ENCODE results near the gene NANOS3. TPM values are rescaled to one million over a fixed set of nuclear protein-coding genes. Genes with fewer than 3 reads are reported as not detected.

The NANOS3 gene
- total and polyA plus RNA-seq, 4 donors: 1.0 to 2.5 TPM; not detected in 2

GRCh38 chr19:13860679-13861391 is 16.1 kb upstream of the NANOS3 start:
- no peaks in the 10 kb centered on the region for H3K27me3 ChIP-seq (ENCODE audit: control insufficient read depth in 1 of 2, insufficient read depth in 2 of 2, low read length in 1 of 2)
- no peaks in the 10 kb centered on the region for H3K36me3 ChIP-seq (ENCODE audit: control insufficient read depth in 1 of 2, insufficient read depth in 2 of 2, low read length in 1 of 2)
- H3K9me3 ChIP-seq (ENCODE audit: control insufficient read depth, low read length): no peaks in the 10 kb centered on the region
- ATAC-seq (ENCODE audit: low FRiP score) (no peak), DNase-seq (no peak)
- no peaks in the 10 kb centered on the region for H3K4me1 ChIP-seq (ENCODE audit: control insufficient read depth in 1 of 2, insufficient read depth in 2 of 2, low read length in 2 of 2)
- intact Hi-C loops (cut with DNase I): loop anchor here (5.0 kb wide), 3 partner anchors 34 to 264 kb away; no protein-coding TSS in a partner anchor
- H3K27ac ChIP-seq (ENCODE audit: low read depth in 1 of 2, low read length in 2 of 2): no peak overlapping the region
- no peak overlapping the region for H3K4me3 ChIP-seq (ENCODE audit: low read length in 2 of 2)
- WGBS, 2 donors: 87 to 91% methylated on average over 13 of the region's 13 CpGs

DNA sequence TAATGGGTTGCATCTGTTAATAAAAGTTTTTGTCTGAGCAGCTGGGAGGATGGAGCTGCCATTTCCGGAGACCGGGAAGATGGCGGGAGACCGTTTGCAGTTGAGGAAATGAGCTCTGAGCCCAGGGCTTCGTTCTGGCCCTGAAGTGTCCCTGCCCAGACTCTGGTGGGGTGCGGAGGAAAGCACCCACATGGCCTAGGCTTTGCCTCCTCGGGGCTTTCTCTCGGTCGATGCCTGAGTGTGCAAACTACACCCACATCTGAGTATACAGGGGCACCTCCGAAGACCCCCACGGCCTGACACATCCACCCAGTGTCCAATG is 15.6 kb upstream of the NANOS3 start:
- Histone ChIP-seq H3K36me3 (ENCODE audit: control insufficient read depth in 1 of 2, insufficient read depth in 2 of 2, low read length in 1 of 2) (no peaks in the 10 kb centered on the region), H3K4me1 (ENCODE audit: control insufficient read depth in 1 of 2, insufficient read depth in 2 of 2, low read length in 2 of 2) (no peaks in the 10 kb centered on the region), H3K4me3 (ENCODE audit: low read length in 2 of 2) (no peak overlapping the region), H3K27me3 (ENCODE audit: control insufficient read depth in 1 of 2, insufficient read depth in 2 of 2, low read length in 1 of 2) (no peaks in the 10 kb centered on the region), H3K27ac (ENCODE audit: low read depth in 1 of 2, low read length in 2 of 2) (peak overlapping the region; percentile 53 to 76), H3K9me3 (ENCODE audit: control insufficient read depth, low read length) (no peaks in the 10 kb centered on the region)
- DNase-seq (no peak), ATAC-seq (ENCODE audit: low FRiP score) (no peak)
- 40 to 41% methylated on average over 11 of the region's 11 CpGs for WGBS, 2 donors
- intact Hi-C loops (cut with DNase I): loop anchor here (5.0 kb wide), 3 partner anchors 34 to 264 kb away; no protein-coding TSS in a partner anchor

- peak; percentile 95 to 97 for DNase-seq
- WGBS, 2 donors: 1 to 2% methylated on average over 27 of the region's 27 CpGs
- no peaks in the 10 kb centered on the region for H3K36me3 ChIP-seq (ENCODE audit: control insufficient read depth in 1 of 2, insufficient read depth in 2 of 2, low read length in 1 of 2)
- no peaks in the 10 kb centered on the region for H3K27me3 ChIP-seq (ENCODE audit: control insufficient read depth in 1 of 2, insufficient read depth in 2 of 2, low read length in 1 of 2)
- peak overlapping the region; percentile 53 to 76 for H3K27ac ChIP-seq (ENCODE audit: low read depth in 1 of 2, low read length in 2 of 2)
- H3K4me1 ChIP-seq (ENCODE audit: control insufficient read depth in 1 of 2, insufficient read depth in 2 of 2, low read length in 2 of 2): no peaks in the 10 kb centered on the region
- peak; percentile 96 for ATAC-seq (ENCODE audit: low FRiP score)
- intact Hi-C loops (cut with DNase I): loop anchor here (2.0 to 5.0 kb wide), 5 partner anchors 35 to 265 kb away; no protein-coding TSS in a partner anchor
- H3K9me3 ChIP-seq (ENCODE audit: control insufficient read depth, low read length): no peaks in the 10 kb centered on the region
- peak overlapping the region; percentile 18 to 22 for H3K4me3 ChIP-seq (ENCODE audit: low read length in 2 of 2)
Observed at GRCh38 chr19:13861714-13862531, 15.0 kb upstream of the NANOS3 start.

- DNase-seq (no peak), ATAC-seq (ENCODE audit: low FRiP score) (no peak)
- Histone ChIP-seq H3K27me3 (ENCODE audit: control insufficient read depth in 1 of 2, insufficient read depth in 2 of 2, low read length in 1 of 2) (no peaks in the 10 kb centered on the region), H3K9me3 (ENCODE audit: control insufficient read depth, low read length) (no peaks in the 10 kb centered on the region), H3K4me3 (ENCODE audit: low read length in 2 of 2) (no peak overlapping the region), H3K4me1 (ENCODE audit: control insufficient read depth in 1 of 2, insufficient read depth in 2 of 2, low read length in 2 of 2) (no peaks in the 10 kb centered on the region), H3K36me3 (ENCODE audit: control insufficient read depth in 1 of 2, insufficient read depth in 2 of 2, low read length in 1 of 2) (no peaks in the 10 kb centered on the region), H3K27ac (ENCODE audit: low read depth in 1 of 2, low read length in 2 of 2) (peak overlapping the region in 1 of 2 donors; percentile 36)
- intact Hi-C loops (cut with DNase I): loop anchor here (5.0 kb wide), 3 partner anchors 37 to 267 kb away; no protein-coding TSS in a partner anchor
- WGBS, 2 donors: 24 to 26% methylated on average over 13 of the region's 13 CpGs
Observed at GRCh38 chr19:13864046-13864666, 12.8 kb upstream of the NANOS3 start.

DNA sequence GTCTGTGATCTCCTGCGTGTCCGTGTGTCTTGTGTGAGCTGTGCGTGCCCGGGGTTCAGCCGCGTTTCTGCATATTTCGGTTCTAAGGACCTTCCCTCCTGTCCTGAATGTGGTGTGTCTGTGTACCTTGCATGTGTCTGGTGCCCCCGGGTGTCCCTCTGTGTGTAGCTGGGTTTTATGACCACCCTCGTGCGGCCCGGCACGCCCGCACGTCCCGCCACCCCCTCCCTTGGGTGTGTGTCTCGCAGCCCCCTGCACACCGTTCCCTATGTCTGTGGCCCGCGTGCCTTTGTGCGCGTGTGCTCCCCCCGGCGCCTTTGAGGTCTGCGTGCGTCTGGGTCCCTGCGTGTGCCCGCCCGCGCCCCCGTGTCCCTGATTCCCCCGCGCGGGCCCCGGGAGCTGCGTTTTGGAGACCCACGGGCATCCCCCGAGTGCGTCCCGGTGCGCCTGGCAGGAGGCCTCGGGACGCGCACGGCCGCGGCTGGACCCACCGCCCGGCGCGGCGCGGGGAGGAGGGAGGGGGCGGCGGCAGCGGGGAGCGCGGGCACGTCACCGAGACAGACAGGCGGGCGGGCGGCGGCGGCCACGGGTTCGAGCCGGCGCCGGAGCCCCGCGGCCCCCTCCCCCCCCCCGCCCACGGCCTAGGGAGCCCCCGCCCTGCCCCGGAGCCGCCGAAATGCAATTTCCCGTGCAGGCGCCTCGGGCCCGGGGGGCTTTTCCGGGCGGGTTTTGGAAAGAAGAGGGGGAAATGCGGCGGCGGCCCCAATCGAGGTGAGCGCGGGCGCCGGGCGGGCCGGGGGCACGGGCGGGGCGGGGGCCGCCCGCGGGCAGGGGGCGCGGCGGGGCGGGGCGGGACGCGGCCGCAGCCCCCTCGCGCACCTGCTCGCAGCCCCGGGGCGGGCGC is 12.0 kb upstream of the NANOS3 start:
- 2 to 5% methylated on average over 37 to 113 of the region's 113 CpGs for WGBS, 2 donors
- intact Hi-C loops (cut with DNase I): loop anchor here (5.0 kb wide), 3 partner anchors 38 to 268 kb away; no protein-coding TSS in a partner anchor
- peak overlapping the region; percentile 63 to 78 for H3K4me3 ChIP-seq (ENCODE audit: low read length in 2 of 2)
- H3K4me1 ChIP-seq (ENCODE audit: control insufficient read depth in 1 of 2, insufficient read depth in 2 of 2, low read length in 2 of 2): no peaks in the 10 kb centered on the region
- H3K36me3 ChIP-seq (ENCODE audit: control insufficient read depth in 1 of 2, insufficient read depth in 2 of 2, low read length in 1 of 2): no peaks in the 10 kb centered on the region
- H3K27ac ChIP-seq (ENCODE audit: low read depth in 1 of 2, low read length in 2 of 2): peak overlapping the region in 1 of 2 donors; percentile 36
- ATAC-seq (ENCODE audit: low FRiP score) (no peak), DNase-seq (no peak)
- no peaks in the 10 kb centered on the region for H3K27me3 ChIP-seq (ENCODE audit: control insufficient read depth in 1 of 2, insufficient read depth in 2 of 2, low read length in 1 of 2)
- H3K9me3 ChIP-seq (ENCODE audit: control insufficient read depth, low read length): no peaks in the 10 kb centered on the region

- Histone ChIP-seq H3K27me3 (ENCODE audit: control insufficient read depth in 1 of 2, insufficient read depth in 2 of 2, low read length in 1 of 2) (no peaks in the 10 kb centered on the region), H3K4me3 (ENCODE audit: low read length in 2 of 2) (peak overlapping the region; percentile 63 to 78), H3K27ac (ENCODE audit: low read depth in 1 of 2, low read length in 2 of 2) (no peak overlapping the region), H3K9me3 (ENCODE audit: control insufficient read depth, low read length) (no peaks in the 10 kb centered on the region), H3K4me1 (ENCODE audit: control insufficient read depth in 1 of 2, insufficient read depth in 2 of 2, low read length in 2 of 2) (no peaks in the 10 kb centered on the region), H3K36me3 (ENCODE audit: control insufficient read depth in 1 of 2, insufficient read depth in 2 of 2, low read length in 1 of 2) (no peaks in the 10 kb centered on the region)
- ATAC-seq (ENCODE audit: low FRiP score) (no peak), DNase-seq (no peak)
- 1 to 2% methylated on average over 41 to 82 of the region's 82 CpGs for WGBS, 2 donors
- intact Hi-C loops (cut with DNase I): no loop called here
Observed at GRCh38 chr19:13865571-13866462, 11.1 kb upstream of the NANOS3 start.

DNA sequence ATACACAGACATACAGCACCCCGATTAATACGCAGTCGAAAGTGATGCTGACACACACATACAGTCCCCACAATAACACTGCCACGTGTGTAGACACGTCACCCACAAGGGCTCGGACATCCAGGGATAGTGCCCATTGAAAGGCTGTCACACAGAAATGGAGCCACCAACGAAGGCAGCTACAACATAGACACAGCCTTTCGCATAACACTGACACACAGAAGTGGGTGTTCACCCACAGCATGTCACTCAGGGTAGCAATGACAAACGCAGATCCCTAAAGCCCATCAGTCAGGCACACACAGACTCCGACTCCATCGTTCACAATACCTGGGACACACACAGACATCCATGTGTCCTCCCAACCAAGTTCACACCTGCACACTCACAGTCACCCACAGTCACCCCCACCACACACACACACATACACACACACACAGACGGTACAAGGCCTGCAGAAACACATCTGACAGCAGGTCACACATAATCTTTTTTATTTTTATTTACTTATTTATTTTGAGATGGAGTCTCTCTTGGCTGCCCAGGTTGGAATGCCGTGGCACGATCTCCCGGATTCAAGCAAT is 10.4 kb upstream of the NANOS3 start:
- H3K4me1 ChIP-seq (ENCODE audit: control insufficient read depth in 1 of 2, insufficient read depth in 2 of 2, low read length in 2 of 2): no peaks in the 10 kb centered on the region
- no peaks in the 10 kb centered on the region for H3K27me3 ChIP-seq (ENCODE audit: control insufficient read depth in 1 of 2, insufficient read depth in 2 of 2, low read length in 1 of 2)
- intact Hi-C loops (cut with DNase I): no loop called here
- 64 to 65% methylated on average over 15 of the region's 15 CpGs for WGBS, 2 donors
- H3K36me3 ChIP-seq (ENCODE audit: control insufficient read depth in 1 of 2, insufficient read depth in 2 of 2, low read length in 1 of 2): no peaks in the 10 kb centered on the region
- no peaks in the 10 kb centered on the region for H3K9me3 ChIP-seq (ENCODE audit: control insufficient read depth, low read length)
- no peak for DNase-seq
- H3K27ac ChIP-seq (ENCODE audit: low read depth in 1 of 2, low read length in 2 of 2): no peak overlapping the region
- no peak for ATAC-seq (ENCODE audit: low FRiP score)
- H3K4me3 ChIP-seq (ENCODE audit: low read length in 2 of 2): no peak overlapping the region

Data from aorta (tissue), 5 donors.